ENCODE data around the gene LRR1. TPM values are rescaled to one million over a fixed set of nuclear protein-coding genes. Genes with fewer than 3 reads are reported as not detected.

The LRR1 gene
- total and polyA plus RNA-seq, 9 of the 15 experiments (the other 6 are each of a cell fraction or from before 2014, with no cell fraction given), result 26.5 to 58.1 (median 31.8) TPM

DNA sequence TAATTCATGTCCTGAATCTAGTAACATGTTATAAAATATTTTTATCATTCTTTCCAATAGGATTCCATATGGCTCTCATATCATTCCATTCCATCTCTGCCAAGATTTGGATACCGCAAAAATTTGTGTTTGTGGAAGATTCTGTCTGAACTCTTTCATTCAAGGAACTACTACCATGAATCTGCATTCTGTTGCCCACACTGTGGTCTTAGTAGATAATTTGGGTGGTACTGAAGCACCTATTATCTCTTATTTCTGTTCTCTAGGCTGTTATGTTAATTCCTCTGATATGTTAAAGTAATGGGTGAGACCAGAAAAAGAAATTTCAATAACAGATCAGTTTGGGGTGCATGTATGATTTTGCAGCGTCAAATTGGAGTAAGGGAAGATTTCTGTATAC lies 15.5 kb downstream of the LRR1 start:
- in situ Hi-C loops (cut with MboI) (no loop called here), intact Hi-C loops (cut with micrococcal nuclease) (no loop called here)
- FAIRE-seq (no peak), ATAC-seq (no peak), DNase-seq (ENCODE audit: extremely low read depth in 1 of 4, low spot score in 3 of 4) (no peak)
- Histone ChIP-seq H3K4me2 (ENCODE audit: insufficient read depth, low read length) (no peak overlapping the region), H4K20me1 (replicated peaks; ENCODE audit: control insufficient read depth, insufficient read depth, low read length) (no peaks in the 10 kb centered on the region), H3K9me1 (ENCODE audit: control insufficient read depth, insufficient read depth, low read length) (peaks cover 3% of the 10 kb centered on the region), H2AFZ (ENCODE audit: low read depth, low read length) (no peak overlapping the region), H3K9ac (ENCODE audit: insufficient read depth in 1 of 2, low read depth in 2 of 2, low read length in 2 of 2) (no peak overlapping the region), H3K4me1 (replicated peaks in 1 of 2; ENCODE audit: control insufficient read depth in 2 of 2, insufficient read depth in 2 of 2, low read length in 2 of 2) (peaks cover 0 to 4% of the 10 kb centered on the region in 2 experiments; a peak in 4 of 5 replicates), H3K79me2 (ENCODE audit: control insufficient read depth, insufficient read depth, low read length) (peaks cover 40% of the 10 kb centered on the region), H3K27ac (ENCODE audit: extremely low read depth, low read depth, low read length) (no peak overlapping the region), H3K4me3 (no peak overlapping the region), H3K9me3 (replicated peaks; ENCODE audit: control insufficient read depth, insufficient read depth, low read depth, low read length) (no peaks in the 10 kb centered on the region), H3K36me3 (ENCODE audit: control insufficient read depth, insufficient read depth, low read length) (peaks cover 52% of the 10 kb centered on the region), H3K27me3 (ENCODE audit: control insufficient read depth in 2 of 2, insufficient read depth in 2 of 2, low read length in 2 of 2) (no peaks in the 10 kb centered on the region)
- POLR2A ChIA-PET, result interaction anchor here (0.7 to 0.8 kb wide), 2 partner anchors 16 to 20 kb away, joined by 3 to 4 read pairs; partner anchors contain the start of gene LRR1
- BruUV-seq (replicated peaks), result no TSS peak
- CTCF ChIA-PET (ENCODE audit: low intra/inter-chr PET ratio), result no interaction called here
- WGBS (ENCODE audit: insufficient coverage, low coverage, missing lambda C conversion rate), result 45% methylated on average over 2 of the region's 2 CpGs
- TF ChIP-seq, protein P1, sequence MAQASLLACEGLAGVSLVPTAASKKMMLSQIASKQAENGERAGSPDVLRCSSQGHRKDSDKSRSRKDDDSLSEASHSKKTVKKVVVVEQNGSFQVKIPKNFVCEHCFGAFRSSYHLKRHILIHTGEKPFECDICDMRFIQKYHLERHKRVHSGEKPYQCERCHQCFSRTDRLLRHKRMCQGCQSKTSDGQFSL (CRISPR knock-in tag; IDR thresholded peaks at IDR 0.05), result no peak
- TF ChIP-seq, protein P1 (tag; IDR thresholded peaks at IDR 0.05), result no peak
- TF ChIP-seq ZNF764 (CRISPR knock-in tag; IDR thresholded peaks at IDR 0.05; ENCODE audit: low read depth) (no peak), TSC22D4 (tag; IDR thresholded peaks at IDR 0.05) (no peak), FOXJ2 (tag; IDR thresholded peaks at IDR 0.05) (no peak), ZBTB7A (IDR thresholded peaks at IDR 0.05; ENCODE audit: borderline replicate concordance, control insufficient read depth, low read depth, low read length) (no peak), PHF8 (IDR thresholded peaks at IDR 0.05; ENCODE audit: borderline replicate concordance, low read length) (no peak), XRCC4 (IDR thresholded peaks at IDR 0.05; ENCODE audit: extremely low read depth, insufficient read depth, insufficient read length) (no peak), HMG20B (CRISPR knock-in tag; IDR thresholded peaks at IDR 0.05) (no peak), MCM2 (IDR thresholded peaks at IDR 0.05; ENCODE audit: low read depth) (no peak), ZNF586 (CRISPR knock-in tag; conservative IDR thresholded peaks at IDR 0.05) (no peak), FOXA1 (IDR thresholded peaks at IDR 0.05; ENCODE audit: borderline replicate concordance) (no peak)
- TF ChIP-seq, protein P2, sequence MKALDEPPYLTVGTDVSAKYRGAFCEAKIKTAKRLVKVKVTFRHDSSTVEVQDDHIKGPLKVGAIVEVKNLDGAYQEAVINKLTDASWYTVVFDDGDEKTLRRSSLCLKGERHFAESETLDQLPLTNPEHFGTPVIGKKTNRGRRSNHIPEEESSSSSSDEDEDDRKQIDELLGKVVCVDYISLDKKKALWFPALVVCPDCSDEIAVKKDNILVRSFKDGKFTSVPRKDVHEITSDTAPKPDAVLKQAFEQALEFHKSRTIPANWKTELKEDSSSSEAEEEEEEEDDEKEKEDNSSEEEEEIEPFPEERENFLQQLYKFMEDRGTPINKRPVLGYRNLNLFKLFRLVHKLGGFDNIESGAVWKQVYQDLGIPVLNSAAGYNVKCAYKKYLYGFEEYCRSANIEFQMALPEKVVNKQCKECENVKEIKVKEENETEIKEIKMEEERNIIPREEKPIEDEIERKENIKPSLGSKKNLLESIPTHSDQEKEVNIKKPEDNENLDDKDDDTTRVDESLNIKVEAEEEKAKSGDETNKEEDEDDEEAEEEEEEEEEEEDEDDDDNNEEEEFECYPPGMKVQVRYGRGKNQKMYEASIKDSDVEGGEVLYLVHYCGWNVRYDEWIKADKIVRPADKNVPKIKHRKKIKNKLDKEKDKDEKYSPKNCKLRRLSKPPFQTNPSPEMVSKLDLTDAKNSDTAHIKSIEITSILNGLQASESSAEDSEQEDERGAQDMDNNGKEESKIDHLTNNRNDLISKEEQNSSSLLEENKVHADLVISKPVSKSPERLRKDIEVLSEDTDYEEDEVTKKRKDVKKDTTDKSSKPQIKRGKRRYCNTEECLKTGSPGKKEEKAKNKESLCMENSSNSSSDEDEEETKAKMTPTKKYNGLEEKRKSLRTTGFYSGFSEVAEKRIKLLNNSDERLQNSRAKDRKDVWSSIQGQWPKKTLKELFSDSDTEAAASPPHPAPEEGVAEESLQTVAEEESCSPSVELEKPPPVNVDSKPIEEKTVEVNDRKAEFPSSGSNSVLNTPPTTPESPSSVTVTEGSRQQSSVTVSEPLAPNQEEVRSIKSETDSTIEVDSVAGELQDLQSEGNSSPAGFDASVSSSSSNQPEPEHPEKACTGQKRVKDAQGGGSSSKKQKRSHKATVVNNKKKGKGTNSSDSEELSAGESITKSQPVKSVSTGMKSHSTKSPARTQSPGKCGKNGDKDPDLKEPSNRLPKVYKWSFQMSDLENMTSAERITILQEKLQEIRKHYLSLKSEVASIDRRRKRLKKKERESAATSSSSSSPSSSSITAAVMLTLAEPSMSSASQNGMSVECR (CRISPR knock-in tag; IDR thresholded peaks at IDR 0.05), result no peak
- TF ChIP-seq, protein P3, sequence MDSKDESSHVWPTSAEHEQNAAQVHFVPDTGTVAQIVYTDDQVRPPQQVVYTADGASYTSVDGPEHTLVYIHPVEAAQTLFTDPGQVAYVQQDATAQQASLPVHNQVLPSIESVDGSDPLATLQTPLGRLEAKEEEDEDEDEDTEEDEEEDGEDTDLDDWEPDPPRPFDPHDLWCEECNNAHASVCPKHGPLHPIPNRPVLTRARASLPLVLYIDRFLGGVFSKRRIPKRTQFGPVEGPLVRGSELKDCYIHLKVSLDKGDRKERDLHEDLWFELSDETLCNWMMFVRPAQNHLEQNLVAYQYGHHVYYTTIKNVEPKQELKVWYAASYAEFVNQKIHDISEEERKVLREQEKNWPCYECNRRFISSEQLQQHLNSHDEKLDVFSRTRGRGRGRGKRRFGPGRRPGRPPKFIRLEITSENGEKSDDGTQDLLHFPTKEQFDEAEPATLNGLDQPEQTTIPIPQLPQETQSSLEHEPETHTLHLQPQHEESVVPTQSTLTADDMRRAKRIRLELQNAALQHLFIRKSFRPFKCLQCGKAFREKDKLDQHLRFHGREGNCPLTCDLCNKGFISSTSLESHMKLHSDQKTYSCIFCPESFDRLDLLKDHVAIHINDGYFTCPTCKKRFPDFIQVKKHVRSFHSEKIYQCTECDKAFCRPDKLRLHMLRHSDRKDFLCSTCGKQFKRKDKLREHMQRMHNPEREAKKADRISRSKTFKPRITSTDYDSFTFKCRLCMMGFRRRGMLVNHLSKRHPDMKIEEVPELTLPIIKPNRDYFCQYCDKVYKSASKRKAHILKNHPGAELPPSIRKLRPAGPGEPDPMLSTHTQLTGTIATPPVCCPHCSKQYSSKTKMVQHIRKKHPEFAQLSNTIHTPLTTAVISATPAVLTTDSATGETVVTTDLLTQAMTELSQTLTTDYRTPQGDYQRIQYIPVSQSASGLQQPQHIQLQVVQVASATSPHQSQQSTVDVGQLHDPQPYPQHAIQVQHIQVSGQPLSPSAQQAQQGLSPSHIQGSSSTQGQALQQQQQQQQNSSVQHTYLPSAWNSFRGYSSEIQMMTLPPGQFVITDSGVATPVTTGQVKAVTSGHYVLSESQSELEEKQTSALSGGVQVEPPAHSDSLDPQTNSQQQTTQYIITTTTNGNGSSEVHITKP (IDR thresholded peaks at IDR 0.05; ENCODE audit: partially characterized antibody), result no peak

Data from K562 (cell line).